NT2/D1 (cell line): ENCODE measurements around the gene SLIT3.

Experiments
- SUZ12 ChIP-seq: IDR thresholded peaks from 2 replicates; pipeline ENCODE4 v1.6.1; 2011; ENCODE audit not compliant: insufficient read length, insufficient read depth; ENCODE audit errors: extremely low read depth
- YY1 ChIP-seq: IDR thresholded peaks from 2 replicates; pipeline ENCODE4 v1.6.1; 2011; ENCODE audit not compliant: insufficient read length, insufficient read depth

GRCh38 chr5:168934169-168934568 is 366.8 kb downstream of the SLIT3 start:
- TF ChIP-seq YY1 (no peak), SUZ12 (no peak)
